ENCODE results near the gene RNASET2.
A peak's percentile ranks its signal among the peaks of the same experiment; 100 is the strongest.

Gene RNASET2
- total RNA-seq = 158 to 263 reads per million in 2 donors

- DNase-seq = peak; percentile 94 to 99 (median 98)
These were observed at the start of gene RNASET2 for GRCh38 chr6:166956444-166957086. Gene RNASET2 (minus strand): TSS chr6:166956550. CDS start chr6:166956182, 368 bp downstream.

- no peak for DNase-seq
These were observed 49.2 kb upstream of the RNASET2 start for GRCh38 chr6:167005350-167006159.

- no peak for DNase-seq
These were observed 44.4 kb upstream of the RNASET2 start for GRCh38 chr6:167000759-167001158.

- DNase-seq = peak in 1 of 5 experiments; percentile 15
These were observed 43.5 kb upstream of the RNASET2 start for GRCh38 chr6:166999884-167000253.

- DNase-seq = peak; percentile 75 to 94 (median 79)
These were observed 43.0 kb upstream of the RNASET2 start, which contains the start of gene CEP43 for GRCh38 chr6:166999145-166999883. Gene CEP43 (plus strand): TSS chr6:166999397. CDS start chr6:166999413, 16 bp downstream.

GRCh38 chr6:166998256-166999144 is 42.1 kb upstream of the RNASET2 start:
- DNase-seq = peak in 2 of 5 experiments; percentile 0 to 14

GRCh38 chr6:166997768-166998255 is 41.5 kb upstream of the RNASET2 start:
- DNase-seq = peak; percentile 11 to 76 (median 23)

- DNase-seq = no peak
These were observed 41.0 kb upstream of the RNASET2 start for GRCh38 chr6:166997348-166997747.

- no peak for DNase-seq
These were observed 40.1 kb upstream of the RNASET2 start for GRCh38 chr6:166996406-166996805.

GRCh38 chr6:166989427-166990032 is 33.2 kb upstream of the RNASET2 start:
- peak in 4 of 5 experiments; percentile 5 to 74 (median 24) for DNase-seq

GRCh38 chr6:166988674-166989201 is 32.4 kb upstream of the RNASET2 start:
- DNase-seq = no peak

GRCh38 chr6:166987930-166988329 is 31.6 kb upstream of the RNASET2 start:
- DNase-seq = peak in 1 of 5 experiments; percentile 39

GRCh38 chr6:166987448-166987847 is 31.1 kb upstream of the RNASET2 start:
- DNase-seq = no peak

GRCh38 chr6:166980738-166981137 is 24.4 kb upstream of the RNASET2 start:
- DNase-seq = no peak

GRCh38 chr6:166977621-166978525 is 21.5 kb upstream of the RNASET2 start:
- no peak for DNase-seq

- no peak for DNase-seq
These were observed 20.3 kb upstream of the RNASET2 start for GRCh38 chr6:166976636-166977035.

GRCh38 chr6:166972101-166972500 is 15.8 kb upstream of the RNASET2 start:
- DNase-seq = no peak

GRCh38 chr6:166971271-166971670 is 14.9 kb upstream of the RNASET2 start:
- no peak for DNase-seq

GRCh38 chr6:166970776-166971175 is 14.4 kb upstream of the RNASET2 start:
- no peak for DNase-seq

GRCh38 chr6:166970091-166970490 is 13.7 kb upstream of the RNASET2 start:
- no peak for DNase-seq

Data from T-helper 2 cell (primary cell).